HUES6 (cell line): ENCODE results near the gene EVL.

Source experiments
- H3K27ac ChIP-seq: 2 replicates; pipeline ENCODE4 v1.7.0; 2013; ENCODE audit warnings: low read depth, mild to moderate bottlenecking, low read length, inconsistent platforms
- H3K27me3 ChIP-seq: 2 replicates; pipeline ENCODE4 v1.6.1; 2013; ENCODE audit warnings: low read length; ENCODE audit not compliant: control insufficient read depth, insufficient read depth
- H3K36me3 ChIP-seq: 2 replicates; pipeline ENCODE4 v1.6.1; 2013; ENCODE audit warnings: low read length; ENCODE audit not compliant: control insufficient read depth, insufficient read depth
- H3K4me1 ChIP-seq: 2 replicates; pipeline ENCODE4 v1.6.1; 2013; ENCODE audit warnings: low read length; ENCODE audit not compliant: control insufficient read depth, insufficient read depth
- H3K4me3 ChIP-seq: 2 replicates; pipeline ENCODE4 v1.5.1; 2013; ENCODE audit warnings: low read depth, low read length
- H3K9ac ChIP-seq: one replicate; pipeline ENCODE4 v1.6.1; 2013; ENCODE audit warnings: mild to moderate bottlenecking, low read length
- H3K9me3 ChIP-seq: 2 replicates; pipeline ENCODE4 v1.6.1; 2013; ENCODE audit warnings: low read depth, low read length; ENCODE audit not compliant: control insufficient read depth, insufficient read depth

Gene EVL

DNA sequence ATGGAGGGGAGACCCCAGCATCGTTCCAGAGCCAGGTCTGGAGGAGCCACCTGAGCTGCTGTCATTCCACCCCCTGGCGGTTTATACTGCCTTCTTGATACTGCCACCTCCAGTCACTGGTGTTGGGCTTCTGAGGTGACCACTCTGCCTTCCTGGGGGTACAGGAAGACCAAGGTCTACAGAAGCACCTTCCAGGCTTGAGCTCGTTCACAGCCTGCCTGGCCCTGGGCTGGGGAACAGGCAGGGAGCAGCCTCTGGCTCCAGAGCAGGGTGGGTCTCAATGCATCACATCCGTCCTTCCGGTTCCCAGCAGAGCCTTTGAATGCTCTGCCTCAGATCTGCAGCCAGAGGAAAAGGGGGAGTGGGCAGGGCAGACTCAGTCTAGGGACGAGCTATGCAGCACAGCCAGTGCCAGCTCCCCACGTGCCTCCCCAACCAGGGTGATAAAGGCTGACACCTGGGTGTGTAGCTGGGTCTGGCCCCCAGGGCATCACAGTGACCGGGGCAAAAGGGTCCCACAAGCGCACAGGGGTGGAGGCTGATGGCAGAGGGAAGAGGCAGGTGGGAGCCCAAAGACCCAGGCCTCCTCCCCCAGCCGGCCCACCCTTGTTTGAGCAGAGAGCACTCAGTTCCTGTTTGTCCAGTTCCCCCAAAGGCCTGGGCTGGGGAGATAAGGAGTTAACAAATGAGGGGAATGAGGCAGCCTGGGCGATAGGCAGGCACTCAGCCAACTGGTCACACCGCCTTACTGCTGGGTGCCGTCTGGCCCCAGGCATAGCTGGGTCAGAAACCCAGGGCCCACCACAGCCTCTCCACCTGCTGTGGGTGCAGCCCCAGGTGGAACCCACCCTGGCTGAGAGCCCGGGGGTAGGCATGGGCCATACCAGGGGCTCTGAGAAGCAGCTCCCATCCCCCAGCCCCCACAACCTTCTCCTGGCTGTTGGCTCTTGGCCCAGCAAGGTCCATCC lies 77.1 kb downstream of the EVL start:
- Histone ChIP-seq H3K9ac (no peak overlapping the region), H3K9me3 (no peaks in the 10 kb centered on the region), H3K27me3 (no peaks in the 10 kb centered on the region), H3K4me1 (peaks cover 12% of the 10 kb centered on the region), H3K27ac (no peak overlapping the region), H3K36me3 (peaks cover 12% of the 10 kb centered on the region; the same call in 1 of the 2 replicates), H3K4me3 (no peak overlapping the region)

DNA sequence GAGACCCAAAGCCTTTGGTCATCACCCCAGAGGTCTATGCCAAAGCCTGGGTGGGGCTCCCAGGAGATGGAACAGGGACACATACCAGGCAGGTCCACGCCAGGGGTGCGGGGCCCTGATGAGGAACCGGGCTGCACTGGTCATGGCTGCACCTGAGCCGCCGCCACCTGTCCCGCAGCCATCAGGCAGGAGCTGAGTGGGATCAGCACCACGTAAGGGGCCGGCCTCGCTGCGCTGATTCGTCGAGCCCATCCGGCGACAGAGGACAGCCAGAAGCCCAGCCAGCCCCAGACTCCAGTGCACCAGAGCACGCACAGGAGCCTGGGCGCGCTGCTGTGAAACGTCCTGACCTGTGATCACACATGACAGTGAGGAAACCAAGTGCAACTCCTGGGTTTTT lies 78.3 kb downstream of the EVL start:
- H3K27me3 ChIP-seq = no peaks in the 10 kb centered on the region
- 0 out of 2 replicates have a peak, but pooled peaks cover 8% of the 10 kb centered on the region for H3K36me3 ChIP-seq
- H3K4me1 ChIP-seq = peaks cover 12% of the 10 kb centered on the region
- H3K4me3 ChIP-seq = no peak overlapping the region
- no peak overlapping the region for H3K27ac ChIP-seq
- H3K9ac ChIP-seq = no peak overlapping the region
- no peaks in the 10 kb centered on the region for H3K9me3 ChIP-seq

DNA sequence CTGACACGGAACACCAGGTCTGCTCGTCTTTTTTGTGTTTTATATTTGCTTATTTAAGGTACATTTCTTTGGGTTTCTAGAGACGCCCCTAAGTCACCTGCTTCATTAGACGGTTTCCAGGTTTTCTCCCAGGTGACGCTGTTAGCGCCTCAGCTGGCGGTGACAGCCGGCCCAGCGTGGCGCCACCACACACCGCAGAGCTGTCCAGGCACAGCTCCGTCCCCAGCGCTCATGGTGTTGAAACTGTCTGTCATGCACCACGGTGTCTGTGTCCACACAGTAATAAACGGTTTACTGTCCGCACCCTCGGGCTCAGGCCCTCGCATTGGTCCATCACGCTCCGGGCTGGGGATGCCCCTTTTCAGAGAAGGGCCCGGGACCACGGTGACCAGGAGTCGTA lies 78.7 kb downstream of the EVL start:
- Histone ChIP-seq H3K4me3 (no peak overlapping the region), H3K27ac (no peak overlapping the region), H3K9me3 (no peaks in the 10 kb centered on the region), H3K36me3 (0 out of 2 replicates have a peak, but pooled peaks cover 8% of the 10 kb centered on the region), H3K27me3 (no peaks in the 10 kb centered on the region), H3K4me1 (peaks cover 12% of the 10 kb centered on the region), H3K9ac (no peak overlapping the region)

DNA sequence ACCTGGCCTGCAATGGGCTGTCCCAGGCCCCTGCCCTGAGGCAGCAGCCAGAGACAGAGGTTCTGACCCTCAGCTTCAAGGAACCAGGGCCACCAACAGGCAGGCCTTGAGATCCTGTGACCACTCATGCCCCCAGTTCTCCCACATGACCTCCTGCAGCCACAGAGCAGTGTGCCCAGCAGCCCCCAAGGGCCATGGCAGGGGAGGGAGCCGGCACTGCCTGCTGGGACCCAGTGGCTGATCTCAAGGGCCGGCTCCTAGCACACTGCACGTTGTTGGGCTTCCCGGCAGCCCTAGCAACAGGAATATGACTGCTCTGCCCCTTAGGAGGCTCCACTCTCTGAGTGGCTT lies 79.4 kb downstream of the EVL start:
- no peak overlapping the region for H3K9ac ChIP-seq
- H3K9me3 ChIP-seq = no peaks in the 10 kb centered on the region
- no peak overlapping the region for H3K4me3 ChIP-seq
- peaks cover 12% of the 10 kb centered on the region for H3K4me1 ChIP-seq
- 0 out of 2 replicates have a peak, but pooled peaks cover 8% of the 10 kb centered on the region for H3K36me3 ChIP-seq
- no peak overlapping the region for H3K27ac ChIP-seq
- no peaks in the 10 kb centered on the region for H3K27me3 ChIP-seq

DNA sequence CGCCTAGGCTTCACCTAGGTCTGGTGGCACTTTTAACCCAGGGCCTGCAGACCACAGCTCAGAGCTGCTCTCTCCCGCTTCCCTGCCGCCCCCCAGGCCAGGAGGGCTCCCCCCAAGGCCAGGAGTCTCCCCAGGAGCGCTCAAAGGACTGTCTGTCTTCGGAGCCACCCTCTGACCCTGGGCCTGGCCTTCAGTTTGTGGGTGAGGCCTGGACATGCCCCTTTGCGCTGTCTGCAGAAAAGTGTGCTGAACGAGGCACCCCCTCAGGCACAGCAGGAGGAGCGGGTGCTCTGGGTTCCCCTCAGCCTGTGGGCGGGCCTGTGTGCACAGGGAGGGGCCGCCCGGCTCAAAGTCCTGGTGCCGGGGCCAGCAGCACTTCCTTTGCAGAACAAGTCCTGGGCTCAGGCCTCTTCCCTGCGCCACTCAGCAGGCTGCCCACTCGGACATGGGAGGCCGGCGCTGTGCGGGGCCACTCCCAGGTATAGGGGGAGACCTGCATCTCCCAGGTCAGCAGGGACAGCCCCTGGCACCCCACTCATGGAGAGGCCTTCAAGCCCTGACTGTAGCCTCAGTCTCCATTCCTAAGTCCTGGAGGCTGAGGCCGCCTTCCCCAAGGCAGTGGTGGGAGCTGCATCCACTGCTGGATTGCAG lies 79.9 kb downstream of the EVL start:
- no peak overlapping the region for H3K9ac ChIP-seq
- H3K4me1 ChIP-seq = peaks cover 11% of the 10 kb centered on the region
- H3K9me3 ChIP-seq = no peaks in the 10 kb centered on the region
- no peak overlapping the region for H3K4me3 ChIP-seq
- H3K27me3 ChIP-seq = no peaks in the 10 kb centered on the region
- H3K27ac ChIP-seq = no peak overlapping the region
- H3K36me3 ChIP-seq = 0 out of 2 replicates have a peak, but pooled peaks cover 8% of the 10 kb centered on the region

DNA sequence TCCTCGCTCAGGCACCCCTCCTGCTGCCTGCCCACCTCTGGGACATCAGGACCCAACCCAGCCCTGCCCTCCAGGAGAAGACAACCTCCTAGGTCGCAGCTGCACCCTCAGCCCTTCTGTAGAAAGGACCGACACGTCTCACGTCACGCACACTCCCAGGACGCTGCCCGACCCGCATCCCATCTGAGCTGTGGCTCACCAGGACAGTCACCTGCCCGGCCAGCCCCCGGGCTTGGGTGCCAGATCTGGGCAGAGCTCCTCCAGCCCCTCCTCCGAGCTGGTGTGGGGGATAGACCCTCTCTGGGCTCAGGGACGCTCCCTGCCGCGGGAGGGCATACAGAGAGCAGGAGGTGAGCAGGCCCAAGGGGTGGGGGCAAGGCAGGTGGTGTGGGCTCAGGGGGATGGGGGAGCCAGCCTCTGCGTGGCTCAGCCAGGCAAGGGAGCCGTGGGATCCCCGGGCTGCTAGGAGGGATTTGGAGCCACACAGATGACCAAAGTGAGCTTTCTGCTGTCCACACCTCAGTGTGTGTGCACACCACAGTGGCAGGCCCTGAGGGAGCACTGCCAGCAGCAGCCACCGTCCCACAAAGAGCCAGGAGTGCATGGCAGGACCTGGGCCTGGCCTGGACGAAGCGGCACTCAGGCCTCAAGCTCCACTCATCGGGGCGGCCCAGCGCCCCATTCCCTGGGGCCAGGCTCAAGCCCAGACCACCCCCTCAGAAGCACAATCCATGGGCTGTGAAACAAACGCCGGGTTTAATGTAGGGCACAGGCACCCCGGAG lies 80.7 kb downstream of the EVL start:
- H3K27me3 ChIP-seq = no peaks in the 10 kb centered on the region
- no peak overlapping the region for H3K27ac ChIP-seq
- H3K4me3 ChIP-seq = no peak overlapping the region
- H3K9me3 ChIP-seq = no peaks in the 10 kb centered on the region
- no peak overlapping the region for H3K9ac ChIP-seq
- 0 out of 2 replicates have a peak, but pooled peaks cover 8% of the 10 kb centered on the region for H3K36me3 ChIP-seq
- peaks cover 3% of the 10 kb centered on the region for H3K4me1 ChIP-seq

DNA sequence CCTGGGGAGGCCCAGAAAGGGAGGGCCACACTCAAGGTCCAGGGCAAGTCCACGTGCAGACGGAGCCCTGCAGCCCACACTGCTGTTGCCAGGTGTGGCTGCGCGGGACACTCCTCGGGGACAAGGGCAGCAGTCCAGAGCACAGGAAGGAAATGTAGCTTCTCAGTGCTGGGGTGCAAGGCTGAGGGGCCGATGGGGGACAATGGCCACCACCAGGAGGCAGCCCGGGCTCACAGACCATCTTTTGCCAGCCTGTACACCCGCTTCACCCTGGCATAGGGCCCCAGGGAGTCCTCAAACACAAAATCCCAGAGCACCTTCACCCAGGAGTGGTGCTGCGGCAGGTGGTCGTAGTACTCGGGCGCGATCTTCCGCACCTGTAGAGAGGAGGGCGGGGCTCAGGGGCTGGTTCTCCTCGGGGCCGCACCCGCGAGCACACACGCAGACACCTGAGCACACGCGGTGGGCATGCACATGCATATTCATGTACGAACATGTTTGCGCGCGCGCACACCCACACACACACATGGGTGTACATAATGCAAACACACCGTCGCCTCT lies 81.4 kb downstream of the EVL start:
- Histone ChIP-seq H3K27me3 (no peaks in the 10 kb centered on the region), H3K36me3 (0 out of 2 replicates have a peak, but pooled peaks cover 8% of the 10 kb centered on the region), H3K9ac (no peak overlapping the region), H3K9me3 (no peaks in the 10 kb centered on the region), H3K4me3 (no peak overlapping the region), H3K4me1 (no peaks in the 10 kb centered on the region), H3K27ac (no peak overlapping the region)

DNA sequence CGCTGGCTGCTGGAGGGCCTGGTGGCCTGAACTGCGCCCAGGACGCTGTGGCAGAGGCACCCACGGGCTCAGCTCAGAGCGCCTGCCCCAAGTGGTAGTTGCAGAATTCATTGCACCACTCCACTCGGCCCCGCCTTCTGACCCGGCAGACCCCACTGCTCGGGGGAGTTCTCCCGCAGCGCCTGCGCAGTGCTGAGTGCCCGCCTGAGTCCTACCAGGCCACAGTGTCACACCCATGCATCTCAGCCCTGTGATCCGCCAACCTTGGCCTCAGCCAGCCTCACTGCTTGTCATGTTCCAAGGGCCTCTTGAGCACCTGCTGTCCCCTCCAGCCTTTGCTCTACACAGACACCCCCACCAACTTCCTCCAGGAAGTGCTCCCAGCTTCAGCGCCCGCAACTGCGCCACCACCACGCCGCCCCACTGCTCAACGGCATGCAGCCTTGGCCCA lies 82.0 kb downstream of the EVL start:
- no peak overlapping the region for H3K27ac ChIP-seq

DNA sequence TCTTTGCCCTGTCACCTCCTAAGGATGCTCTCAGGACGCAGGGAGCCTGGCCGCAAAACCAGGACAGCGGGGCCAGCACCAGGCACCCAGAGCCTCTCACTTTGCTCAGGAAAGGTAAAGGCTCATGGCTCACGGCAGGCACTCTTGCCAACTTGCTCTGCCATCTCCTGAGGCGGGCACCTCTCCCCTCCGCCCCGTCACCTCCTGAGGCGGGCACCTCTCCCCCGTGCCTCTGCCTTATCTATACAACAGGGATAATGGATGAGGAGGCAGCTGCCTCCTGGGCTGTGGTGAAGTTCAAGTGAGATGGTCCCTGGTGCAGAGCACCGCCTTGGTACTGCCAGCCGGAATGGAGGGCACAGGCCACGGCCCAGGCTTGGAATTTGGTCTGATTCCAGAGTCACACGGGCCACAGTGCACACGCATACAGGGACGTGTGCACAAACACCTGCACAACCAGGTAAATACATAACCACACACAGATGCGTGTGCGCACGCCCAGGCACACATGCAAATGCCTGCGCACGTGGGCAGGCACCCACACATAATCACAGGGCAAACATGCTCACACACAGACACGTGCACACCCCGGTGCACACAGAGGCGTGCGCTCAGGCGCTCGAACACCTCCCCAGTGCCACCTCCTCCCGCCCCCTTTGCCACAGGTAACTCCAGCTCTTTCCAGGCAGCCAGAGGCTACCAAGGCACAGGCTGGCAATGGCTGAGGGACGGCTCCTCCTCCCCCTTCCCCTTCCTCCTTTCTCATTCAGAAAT lies 82.7 kb downstream of the EVL start:
- H3K9ac ChIP-seq = no peak overlapping the region
- no peaks in the 10 kb centered on the region for H3K9me3 ChIP-seq
- H3K4me1 ChIP-seq = no peaks in the 10 kb centered on the region
- H3K27me3 ChIP-seq = no peaks in the 10 kb centered on the region
- no peak overlapping the region for H3K4me3 ChIP-seq
- H3K27ac ChIP-seq = no peak overlapping the region
- 0 out of 2 replicates have a peak, but pooled peaks cover 4% of the 10 kb centered on the region for H3K36me3 ChIP-seq

More for the DNA sequence above, 82.0 kb downstream of the EVL start:
- Histone ChIP-seq H3K36me3 (0 out of 2 replicates have a peak, but pooled peaks cover 4% of the 10 kb centered on the region), H3K27me3 (no peaks in the 10 kb centered on the region), H3K9ac (no peak overlapping the region), H3K4me3 (no peak overlapping the region), H3K4me1 (no peaks in the 10 kb centered on the region), H3K9me3 (no peaks in the 10 kb centered on the region)
